Activated CD4-positive, alpha-beta T cell treated with anti-CD3 and anti-CD28 coated beads, Interleukin-2, amount 10 ng/mL, durations not matched to agents 24 days and 14 days (primary cell): Measurements from ENCODE around the gene GPR157. TPM values are rescaled to one million over a fixed set of nuclear protein-coding genes. Genes with fewer than 3 reads are reported as not detected.
A peak's percentile ranks its signal among the peaks of the same experiment; 100 is the strongest.
"Not testable (repeated sequence)": the region's sequence is repeated elsewhere in the genome, so short reads cannot be mapped to it uniquely, and the experiment has no call there.

ENCODE experiments used
- DNase-seq: peaks from one replicate; pipeline ENCODE4 v3.0.0; 2022
- H3K27ac Mint-ChIP-seq: one replicate; pipeline ENCODE4 v1.8.0; 2022; ENCODE audit warnings: mild to moderate bottlenecking, mixed read lengths
- H3K27me3 Mint-ChIP-seq: one replicate; pipeline ENCODE4 v1.8.0; 2022; ENCODE audit warnings: mixed read lengths
- H3K36me3 Mint-ChIP-seq: one replicate; pipeline ENCODE4 v1.8.0; 2022; ENCODE audit warnings: low read depth, mild to moderate bottlenecking, mixed read lengths
- H3K4me1 Mint-ChIP-seq: one replicate; pipeline ENCODE4 v1.8.0; 2021; ENCODE audit warnings: mixed read lengths
- H3K4me3 Mint-ChIP-seq: one replicate; pipeline ENCODE4 v1.8.0; 2022; ENCODE audit warnings: mild to moderate bottlenecking, moderate library complexity, mixed read lengths
- H3K9me3 Mint-ChIP-seq: one replicate; pipeline ENCODE4 v1.8.0; 2021; ENCODE audit warnings: mixed read lengths
- intact Hi-C: fragments of 100-400 bp; cut with micrococcal nuclease; formaldehyde crosslinking; loops from one replicate; pipeline ENCODE4 v1.15.1; 2023
- total RNA-seq: library from RNA; stranded (reverse); gene quantifications from 2 replicates; pipeline ENCODE4 v1.2.3, GENCODE V29; 2022

The GPR157 gene
- total RNA-seq, 1 donor from 2014 or later = 4.6 TPM

GRCh38 chr1:9135073-9135836, 6.4 kb upstream of the GPR157 start:
- no peak overlapping the region for H3K4me3 Mint-ChIP-seq
- no peaks in the 10 kb centered on the region for H3K36me3 Mint-ChIP-seq
- H3K4me1 Mint-ChIP-seq = peaks cover 8% of the 10 kb centered on the region
- intact Hi-C loops = no loop called here
- no peaks in the 10 kb centered on the region for H3K9me3 Mint-ChIP-seq
- DNase-seq = no peak
- peaks cover 18% of the 10 kb centered on the region for H3K27me3 Mint-ChIP-seq
- H3K27ac Mint-ChIP-seq = no peak overlapping the region

- Mint-ChIP-seq H3K9me3 (no peaks in the 10 kb centered on the region), H3K4me1 (peaks cover 16% of the 10 kb centered on the region), H3K36me3 (no peaks in the 10 kb centered on the region), H3K27me3 (peaks cover 18% of the 10 kb centered on the region), H3K4me3 (no peak overlapping the region), H3K27ac (no peak overlapping the region)
- intact Hi-C loops = no loop called here
- no peak for DNase-seq
Observed at GRCh38 chr1:9133870-9134585, 5.1 kb upstream of the GPR157 start.

- DNase-seq = peak; percentile 94
- peak overlapping the region; percentile 80 for H3K4me3 Mint-ChIP-seq
- no peaks in the 10 kb centered on the region for H3K9me3 Mint-ChIP-seq
- no peaks in the 10 kb centered on the region for H3K36me3 Mint-ChIP-seq
- peaks cover 28% of the 10 kb centered on the region for H3K4me1 Mint-ChIP-seq
- H3K27me3 Mint-ChIP-seq = peaks cover 20% of the 10 kb centered on the region
- intact Hi-C loops = no loop called here
- peak overlapping the region; percentile 71 for H3K27ac Mint-ChIP-seq
Observed at GRCh38 chr1:9129266-9130041, 552 bp upstream of the GPR157 start.

- no peaks in the 10 kb centered on the region for H3K36me3 Mint-ChIP-seq
- peaks cover 16% of the 10 kb centered on the region for H3K27me3 Mint-ChIP-seq
- intact Hi-C loops = no loop called here
- H3K27ac Mint-ChIP-seq = peak overlapping the region; percentile 2
- peak overlapping the region; percentile 90 for H3K4me3 Mint-ChIP-seq
- no peaks in the 10 kb centered on the region for H3K9me3 Mint-ChIP-seq
- peaks cover 28% of the 10 kb centered on the region for H3K4me1 Mint-ChIP-seq
- no peak for DNase-seq
Observed at GRCh38 chr1:9128166-9128519, 759 bp downstream of the GPR157 start.

- intact Hi-C loops = no loop called here
- H3K27me3 Mint-ChIP-seq = peaks cover 16% of the 10 kb centered on the region
- H3K4me3 Mint-ChIP-seq = peak overlapping the region; percentile 90
- no peaks in the 10 kb centered on the region for H3K9me3 Mint-ChIP-seq
- peak overlapping the region; percentile 2 for H3K27ac Mint-ChIP-seq
- no peak for DNase-seq
- no peaks in the 10 kb centered on the region for H3K36me3 Mint-ChIP-seq
- peaks cover 32% of the 10 kb centered on the region for H3K4me1 Mint-ChIP-seq
Observed at GRCh38 chr1:9127395-9128165, 1.3 kb downstream of the GPR157 start.

GRCh38 chr1:9126511-9126910, 2.4 kb downstream of the GPR157 start:
- Mint-ChIP-seq H3K36me3 (no peaks in the 10 kb centered on the region), H3K4me3 (peak overlapping the region; percentile 16), H3K9me3 (no peaks in the 10 kb centered on the region), H3K27me3 (peaks cover 18% of the 10 kb centered on the region), H3K27ac (no peak overlapping the region), H3K4me1 (peaks cover 36% of the 10 kb centered on the region)
- intact Hi-C loops = no loop called here
- no peak for DNase-seq

GRCh38 chr1:9125847-9126246, 3.1 kb downstream of the GPR157 start:
- H3K27ac Mint-ChIP-seq, H3K36me3 Mint-ChIP-seq, H3K4me3 Mint-ChIP-seq, DNase-seq, H3K9me3 Mint-ChIP-seq, intact Hi-C loops: not testable (repeated sequence)
- Mint-ChIP-seq H3K27me3 (peaks cover 18% of the 10 kb centered on the region), H3K4me1 (peaks cover 36% of the 10 kb centered on the region)

- peak; percentile 53 for DNase-seq
- peaks cover 36% of the 10 kb centered on the region for H3K4me1 Mint-ChIP-seq
- intact Hi-C loops = no loop called here
- no peak overlapping the region for H3K27ac Mint-ChIP-seq
- peaks cover 18% of the 10 kb centered on the region for H3K27me3 Mint-ChIP-seq
- H3K4me3 Mint-ChIP-seq = no peak overlapping the region
- H3K9me3 Mint-ChIP-seq = no peaks in the 10 kb centered on the region
- H3K36me3 Mint-ChIP-seq = no peaks in the 10 kb centered on the region
Observed at GRCh38 chr1:9125325-9125724, 3.6 kb downstream of the GPR157 start.

- Mint-ChIP-seq H3K4me1 (peaks cover 27% of the 10 kb centered on the region), H3K27me3 (peaks cover 18% of the 10 kb centered on the region)
- H3K4me3 Mint-ChIP-seq, intact Hi-C loops, H3K27ac Mint-ChIP-seq, H3K36me3 Mint-ChIP-seq, DNase-seq, H3K9me3 Mint-ChIP-seq: not testable (repeated sequence)
Observed at GRCh38 chr1:9124389-9124788, 4.5 kb downstream of the GPR157 start.

GRCh38 chr1:9123665-9124064, 5.2 kb downstream of the GPR157 start:
- intact Hi-C loops, H3K9me3 Mint-ChIP-seq, H3K36me3 Mint-ChIP-seq, H3K4me3 Mint-ChIP-seq, H3K27ac Mint-ChIP-seq, DNase-seq: not testable (repeated sequence)
- Mint-ChIP-seq H3K4me1 (peaks cover 27% of the 10 kb centered on the region), H3K27me3 (peaks cover 19% of the 10 kb centered on the region)

- Mint-ChIP-seq H3K27ac (peak overlapping the region; percentile 82), H3K4me1 (peaks cover 16% of the 10 kb centered on the region), H3K36me3 (no peaks in the 10 kb centered on the region), H3K4me3 (peak overlapping the region; percentile 72), H3K27me3 (peaks cover 13% of the 10 kb centered on the region), H3K9me3 (no peaks in the 10 kb centered on the region)
- peak; percentile 88 for DNase-seq
- intact Hi-C loops = no loop called here
Observed at GRCh38 chr1:9121496-9122409, 7.1 kb downstream of the GPR157 start.

GRCh38 chr1:9120312-9120958, 8.5 kb downstream of the GPR157 start:
- intact Hi-C loops = no loop called here
- Mint-ChIP-seq H3K27me3 (peaks cover 11% of the 10 kb centered on the region), H3K4me1 (peaks cover 13% of the 10 kb centered on the region), H3K4me3 (no peak overlapping the region), H3K9me3 (no peaks in the 10 kb centered on the region), H3K27ac (no peak overlapping the region), H3K36me3 (no peaks in the 10 kb centered on the region)
- DNase-seq = peak; percentile 54
